HCT116 (cell line): Measurements from ENCODE around the gene TPPP2. TPM values are rescaled to one million over a fixed set of nuclear protein-coding genes. Genes with fewer than 3 reads are reported as not detected.
A peak's percentile ranks its signal among the peaks of the same experiment; 100 is the strongest.

Experiments used
- ATAC-seq: fragments of 200-7000 bp; cut with Tn5 transposase; 2 replicates; pipeline ENCODE4 v1.9.1; 2020; ENCODE audit warnings: mild to moderate bottlenecking, moderate library complexity
- BruUV-seq: library from RNA; stranded (reverse); fragments of 400-500 nt; replicated peaks from 2 replicates; lab custom pipeline; 2021; lab: Mats Ljungman, UMichigan
- CTCF ChIA-PET: fragments of 300-600 bp; sonication (Branson Sonifier 250); formaldehyde crosslinking; loops from one replicate; lab custom pipeline; 2021; ENCODE audit warnings: antibody characterized with exemption; lab: Charles Lee
- POLR2A ChIA-PET: fragments of 300-600, 350-600 bp; sonication (Branson Sonifier 250); formaldehyde crosslinking; loops from one replicate; lab custom pipeline; 2021; ENCODE audit warnings: antibody characterized with exemption; lab: Charles Lee
- RAD21 ChIA-PET, 2 experiments: fragments of 300-600 bp; sonication (Branson Sonifier 250); formaldehyde crosslinking; loops; one replicate each; lab custom pipeline; 2023; ENCODE audit warnings: low total read pairs in 2 of 2; ENCODE audit not compliant: uncharacterized antibody in 2 of 2, unreplicated experiment in 2 of 2, low non-redundant PET in 1 of 2; lab: Charles Lee
- DNase-seq: peaks from one replicate; pipeline ENCODE4 v3.0.0-alpha.2; 2010; ENCODE audit warnings: low read depth, low spot score
- H2AFZ ChIP-seq: fragments of 200-600 bp; shearing (Covaris generic), sonication (generic); 2 replicates; pipeline ENCODE4 v1.6.1; 2017; ENCODE audit warnings: low read depth, mixed run types, mixed read lengths, antibody characterized with exemption, low read length; ENCODE audit not compliant: poor library complexity, severe bottlenecking
- H3K27ac ChIP-seq: 2 replicates; pipeline ENCODE4 v1.5.1; 2012; ENCODE audit warnings: low read depth, low read length
- H3K27me3 ChIP-seq: fragments of 200-600 bp; sonication (generic); 2 replicates; pipeline ENCODE4 v1.6.1; 2016; ENCODE audit warnings: mixed run types, low read length, mixed read lengths; ENCODE audit not compliant: insufficient read depth
- H3K36me3 ChIP-seq, 2 experiments: fragments of 200-500 bp in 1 of 2; fragments of 200-600 bp in 1 of 2; sonication (Bioruptor generic) in 1 of 2; sonication (generic) in 1 of 2; 2 replicates each; pipeline versions ENCODE4 v1.5.1 to v1.6.1; 2014 to 2016; ENCODE audit warnings: low read length in 2 of 2, inconsistent platforms in 1 of 2, mixed read lengths in 1 of 2, mixed run types in 1 of 2; ENCODE audit not compliant: insufficient read depth in 2 of 2, control insufficient read depth in 1 of 2
- H3K4me1 ChIP-seq, 2 experiments: fragments of 200-600 bp in 1 of 2; sonication (generic) in 1 of 2; 2 replicates each; pipeline versions ENCODE4 v1.5.1 to v1.6.1; 2012 to 2017; ENCODE audit warnings: low read length in 2 of 2, inconsistent platforms in 1 of 2, mild to moderate bottlenecking in 1 of 2, mixed read lengths in 1 of 2, mixed run types in 1 of 2, moderate library complexity in 1 of 2; ENCODE audit not compliant: insufficient read depth in 2 of 2, control insufficient read depth in 1 of 2
- H3K4me2 ChIP-seq: fragments of 200-600 bp; sonication (generic); 2 replicates; pipeline ENCODE4 v1.6.1; 2017; ENCODE audit warnings: mixed run types, low read length, mixed read lengths
- H3K4me3 ChIP-seq, 2 experiments: fragments of 200-600 bp in 1 of 2; sonication (generic) in 1 of 2; replicated peaks in 1 of 2; 2 replicates each; pipeline ENCODE4 v1.5.1; 2011 to 2016; ENCODE audit warnings: low read length in 2 of 2, control low read depth in 1 of 2, low read depth in 1 of 2, mild to moderate bottlenecking in 1 of 2, mixed read lengths in 1 of 2, mixed run types in 1 of 2
- H3K79me2 ChIP-seq: fragments of 200-600 bp; sonication (generic); 2 replicates; pipeline ENCODE4 v1.6.1; 2017; ENCODE audit warnings: mild to moderate bottlenecking, mixed run types, low read length, moderate library complexity, mixed read lengths; ENCODE audit not compliant: insufficient read depth
- H3K9ac ChIP-seq: fragments of 200-600 bp; sonication (generic); 2 replicates; pipeline ENCODE4 v1.6.1; 2016; ENCODE audit warnings: low read length, mixed read lengths
- H3K9me2 ChIP-seq: fragments of 200-600 bp; sonication (generic), shearing (Covaris generic); 2 replicates; pipeline ENCODE4 v1.6.1; 2017; ENCODE audit warnings: mixed run types, mild to moderate bottlenecking, moderate library complexity; ENCODE audit not compliant: insufficient read depth
- H3K9me3 ChIP-seq, 2 experiments: fragments of 200-500 bp in 1 of 2; fragments of 200-600 bp in 1 of 2; sonication (Bioruptor generic) in 1 of 2; sonication (generic) in 1 of 2; 2 replicates each; pipeline ENCODE4 v1.6.1; 2014 to 2017; ENCODE audit warnings: low read length in 2 of 2, mixed read lengths in 2 of 2, inconsistent platforms in 1 of 2, low read depth in 1 of 2, mild to moderate bottlenecking in 1 of 2, mixed run types in 1 of 2, moderate library complexity in 1 of 2; ENCODE audit not compliant: control insufficient read depth in 1 of 2, insufficient read depth in 1 of 2
- H4K20me1 ChIP-seq: fragments of 200-600 bp; sonication (generic), shearing (Covaris generic); 2 replicates; pipeline ENCODE4 v1.6.1; 2017; ENCODE audit warnings: mixed run types, mild to moderate bottlenecking, moderate library complexity; ENCODE audit not compliant: insufficient read depth
- CBX3 ChIP-seq: IDR thresholded peaks from 2 replicates; pipeline ENCODE4 v1.6.1; 2012; ENCODE audit warnings: low read depth
- CTCF ChIP-seq, 3 experiments: fragments of 200-600 bp in 1 of 3; sonication (generic) in 1 of 3; IDR thresholded peaks in 2 of 3; conservative IDR thresholded peaks in 1 of 3; 2 replicates each; pipeline ENCODE4 v1.5.1; 2012 to 2017; ENCODE audit warnings: low read depth in 2 of 3, low read length in 2 of 3, antibody characterized with exemption in 1 of 3, borderline replicate concordance in 1 of 3, control low read depth in 1 of 3, mild to moderate bottlenecking in 1 of 3, mixed read lengths in 1 of 3, mixed run types in 1 of 3, moderate library complexity in 1 of 3; ENCODE audit not compliant: insufficient read depth in 1 of 3
- EGR1 ChIP-seq: IDR thresholded peaks from 2 replicates; pipeline ENCODE4 v1.6.1; 2012; ENCODE audit warnings: low read depth
- RAD21 ChIP-seq: IDR thresholded peaks from 2 replicates; pipeline ENCODE4 v1.6.1; 2012; ENCODE audit warnings: low read depth, mild to moderate bottlenecking
- SIN3A ChIP-seq: IDR thresholded peaks from 2 replicates; pipeline ENCODE4 v1.6.1; 2012; ENCODE audit warnings: low read depth
- intact Hi-C: fragments of 100-400 bp; cut with micrococcal nuclease; formaldehyde crosslinking; loops from 2 replicates; pipeline ENCODE4 v1.10.0; 2022
- total RNA-seq: library from RNA; stranded (reverse); gene quantifications from one replicate; pipeline ENCODE4 v1.2.1, GENCODE V29; 2021; ENCODE audit not compliant: unreplicated experiment

TPPP2 gene
- total RNA-seq, 1 experiment from 2014 or later = not detected

- RAD21 ChIA-PET = interaction anchor here (1.0 to 3.6 kb wide), 13 partner anchors 9 to 112 kb away, joined by 3 to 30 read pairs (median 5); partner anchors contain the start of gene ARHGEF40 (in 1 of the 2)
- Histone ChIP-seq H3K4me3 (no peak overlapping the region), H3K9me3 (no peaks in the 10 kb centered on the region), H3K4me2 (peak overlapping the region; percentile 14; the same call in 1 of the 2 replicates), H3K27ac (no peak overlapping the region), H3K27me3 (peaks cover 18% of the 10 kb centered on the region; the same call in 1 of the 2 replicates), H3K79me2 (no peaks in the 10 kb centered on the region), H3K9me2 (no peaks in the 10 kb centered on the region), H4K20me1 (no peaks in the 10 kb centered on the region), H2AFZ (no peak overlapping the region), H3K4me1 (peaks cover 0 to 4% of the 10 kb centered on the region in 2 experiments; a peak in 1 of 4 replicates), H3K36me3 (no peaks in the 10 kb centered on the region; a peak in 1 of 4 replicates), H3K9ac (no peak overlapping the region)
- CTCF ChIA-PET = interaction anchor here (0.6 to 4.0 kb wide), 44 partner anchors 9 to 542 kb away, joined by 3 to 148 read pairs (median 4); partner anchors contain the start of genes CHD8, NDRG2, RNASE13 and RNASE7
- POLR2A ChIA-PET = interaction anchor here (1.0 to 1.6 kb wide), 5 partner anchors 26 to 93 kb away, joined by 3 to 6 read pairs (median 4); no protein-coding TSS in a partner anchor
- intact Hi-C loops = loop anchor here (1.0 to 10.0 kb wide), 4 partner anchors 26 to 540 kb away; no protein-coding TSS in a partner anchor
- no TSS peak for BruUV-seq
- peak; percentile 80 for DNase-seq
- ATAC-seq = peak; percentile 97
- TF ChIP-seq CBX3 (peak; percentile 23; the same call in 1 of the 2 replicates), RAD21 (peak; percentile 94), EGR1 (no peak), SIN3A (no peak), CTCF (IDR thresholded peaks at IDR 0.05 in 2 of 3, conservative IDR thresholded peaks at IDR 0.05 in 1 of 3; ENCODE audit: borderline replicate concordance in 1 of 3, insufficient read depth in 1 of 3, low read depth in 2 of 3, low read length in 2 of 3) (peak; percentile 86 to 95 (median 95))
Measured at GRCh38 chr14:21014761-21015190, 15.2 kb upstream of the TPPP2 start.
